PC-3 (cell line): ENCODE data around the gene TNRC6B. TPM values are rescaled to one million over a fixed set of nuclear protein-coding genes. Genes with fewer than 3 reads are reported as not detected.

Source experiments
- ATAC-seq: fragments of 200-7000 bp; cut with Tn5 transposase; 2 replicates; pipeline ENCODE4 v1.9.1; 2020; ENCODE audit warnings: mild to moderate bottlenecking, moderate library complexity
- BruUV-seq: library from RNA; stranded (reverse); fragments of 400-500 nt; replicated peaks from 2 replicates; lab custom pipeline; 2021; lab: Mats Ljungman, UMichigan
- CTCF ChIA-PET: fragments of 300-600 bp; sonication (Branson Sonifier 250); formaldehyde crosslinking; loops from one replicate; lab custom pipeline; 2022; ENCODE audit warnings: antibody characterized with exemption; lab: Charles Lee
- POLR2A ChIA-PET: fragments of 300-600 bp; sonication (Branson Sonifier 250); formaldehyde crosslinking; loops from one replicate; lab custom pipeline; 2022; ENCODE audit warnings: antibody characterized with exemption; ENCODE audit not compliant: unreplicated experiment; lab: Charles Lee
- DNase-seq: peaks from one replicate; pipeline ENCODE4 v3.0.0-alpha.2; 2015
- H2AFZ ChIP-seq: fragments of 300-600 bp; sonication (generic); 2 replicates; pipeline ENCODE4 v1.6.0; 2016; ENCODE audit warnings: antibody characterized with exemption, low read length
- H3F3A ChIP-seq: fragments of 300-600 bp; sonication (generic); one replicate; pipeline ENCODE4 v1.6.0; 2017; ENCODE audit warnings: antibody characterized with exemption, low read length, control low read depth, mild to moderate bottlenecking; ENCODE audit not compliant: unreplicated experiment
- H3K27ac ChIP-seq: fragments of 300-600 bp; sonication (generic); 2 replicates; pipeline ENCODE4 v1.5.1; 2016; ENCODE audit warnings: mild to moderate bottlenecking, low read length
- H3K27me3 ChIP-seq: fragments of 300-600 bp; sonication (generic); 2 replicates; pipeline ENCODE4 v1.6.1; 2016; ENCODE audit warnings: low read length, mixed read lengths
- H3K36me3 ChIP-seq: fragments of 300-600 bp; sonication (generic); 2 replicates; pipeline ENCODE4 v1.6.1; 2016; ENCODE audit warnings: low read depth, mixed run types, low read length, mixed read lengths
- H3K4me1 ChIP-seq: fragments of 300-600 bp; sonication (generic); 2 replicates; pipeline ENCODE4 v1.5.1; 2016; ENCODE audit warnings: low read length; ENCODE audit not compliant: insufficient read depth
- H3K4me2 ChIP-seq: fragments of 300-600 bp; sonication (generic); 2 replicates; pipeline ENCODE4 v1.6.0; 2016; ENCODE audit warnings: low read length
- H3K4me3 ChIP-seq: fragments of 300-600 bp; sonication (generic); 2 replicates; pipeline ENCODE4 v1.5.1; 2016; ENCODE audit warnings: mild to moderate bottlenecking, low read length, mixed read lengths
- H3K79me2 ChIP-seq: fragments of 300-600 bp; sonication (generic); 2 replicates; pipeline ENCODE4 v1.6.1; 2017; ENCODE audit warnings: low read length, mixed read lengths
- H3K9ac ChIP-seq: fragments of 300-600 bp; sonication (generic); 2 replicates; pipeline ENCODE4 v1.6.0; 2016; ENCODE audit warnings: mild to moderate bottlenecking, low read length
- H3K9me2 ChIP-seq: fragments of 300-600 bp; sonication (generic); replicated peaks from 2 replicates; pipeline ENCODE4 v1.6.1; 2016; ENCODE audit warnings: mixed run types, low read length, mixed read lengths
- H3K9me3 ChIP-seq: fragments of 300-600 bp; sonication (generic); 2 replicates; pipeline ENCODE4 v1.6.1; 2016; ENCODE audit warnings: low read length, mixed read lengths
- H4K20me1 ChIP-seq: fragments of 300-600 bp; sonication (generic); 2 replicates; pipeline ENCODE4 v1.6.1; 2016; ENCODE audit warnings: low read length, mixed read lengths
- CTCF ChIP-seq: fragments of 300-600 bp; sonication (generic); conservative IDR thresholded peaks from 2 replicates; pipeline ENCODE4 v1.5.1; 2017; ENCODE audit warnings: antibody characterized with exemption, low read depth, mild to moderate bottlenecking, low read length
- EZH2 ChIP-seq: fragments of 300-600 bp; sonication (generic); IDR thresholded peaks from one replicate; pipeline ENCODE4 v1.6.1; 2017; ENCODE audit warnings: antibody characterized with exemption, mild to moderate bottlenecking, low read length; ENCODE audit not compliant: unreplicated experiment
- EZH2phosphoT487 ChIP-seq: fragments of 300-600 bp; sonication (generic); IDR thresholded peaks from 2 replicates; pipeline ENCODE4 v1.6.1; 2018; ENCODE audit warnings: mild to moderate bottlenecking, antibody characterized with exemption, low read length, borderline replicate concordance
- intact Hi-C: fragments of 100-400 bp; cut with micrococcal nuclease; formaldehyde crosslinking; loops from 2 replicates; pipeline ENCODE4 v1.9.0; 2023
- total RNA-seq: library from RNA; depleted of rRNA; stranded (reverse); fragments of >200 nt; gene quantifications from 2 replicates; pipeline ENCODE4 v1.2.3, GENCODE V29; 2014

TNRC6B gene
- total RNA-seq, 1 experiment from 2014 or later, result 21.3 TPM

GRCh38 chr22:40312050-40312449 is 134.3 kb downstream of the TNRC6B start:
- Histone ChIP-seq H3K4me3 (no peak overlapping the region), H3K79me2 (no peaks in the 10 kb centered on the region), H3K36me3 (peaks cover 20% of the 10 kb centered on the region), H3K9me2 (no peaks in the 10 kb centered on the region), H4K20me1 (no peaks in the 10 kb centered on the region), H2AFZ (no peak overlapping the region), H3K4me1 (no peaks in the 10 kb centered on the region), H3K27ac (no peak overlapping the region), H3K9ac (no peak overlapping the region), H3K4me2 (no peak overlapping the region), H3F3A (no peaks in the 10 kb centered on the region), H3K9me3 (no peaks in the 10 kb centered on the region), H3K27me3 (no peaks in the 10 kb centered on the region)
- no peak for TF ChIP-seq EZH2
- no peak for TF ChIP-seq EZH2phosphoT487
- no peak for TF ChIP-seq CTCF
- intact Hi-C loops, result no loop called here
- ChIA-PET POLR2A (no interaction called here), CTCF (no interaction called here)
- no TSS peak for BruUV-seq
- ATAC-seq (no peak), DNase-seq (no peak)

GRCh38 chr22:40313007-40313406 is 135.3 kb downstream of the TNRC6B start:
- ATAC-seq (no peak), DNase-seq (no peak)
- no peaks in the 10 kb centered on the region for H4K20me1 ChIP-seq
- H3K4me2 ChIP-seq, result no peak overlapping the region
- no peaks in the 10 kb centered on the region for H3K9me3 ChIP-seq
- no peak overlapping the region for H3K9ac ChIP-seq
- H2AFZ ChIP-seq, result no peak overlapping the region
- H3F3A ChIP-seq, result no peaks in the 10 kb centered on the region
- H3K4me1 ChIP-seq, result no peaks in the 10 kb centered on the region
- no peaks in the 10 kb centered on the region for H3K27me3 ChIP-seq
- H3K9me2 ChIP-seq, result no peaks in the 10 kb centered on the region
- H3K36me3 ChIP-seq, result peaks cover 20% of the 10 kb centered on the region
- no TSS peak for BruUV-seq
- no peak for TF ChIP-seq EZH2
- no peak for TF ChIP-seq CTCF
- no peak for TF ChIP-seq EZH2phosphoT487
- H3K79me2 ChIP-seq, result no peaks in the 10 kb centered on the region
- intact Hi-C loops, result no loop called here
- ChIA-PET POLR2A (no interaction called here), CTCF (no interaction called here)
- H3K4me3 ChIP-seq, result no peak overlapping the region
- no peak overlapping the region for H3K27ac ChIP-seq

- Histone ChIP-seq H3K9me2 (no peaks in the 10 kb centered on the region), H3K4me2 (no peak overlapping the region), H3K27me3 (no peaks in the 10 kb centered on the region), H3K4me1 (no peaks in the 10 kb centered on the region), H3K79me2 (no peaks in the 10 kb centered on the region), H3K9ac (no peak overlapping the region), H3K36me3 (peaks cover 20% of the 10 kb centered on the region), H2AFZ (no peak overlapping the region), H3K9me3 (no peaks in the 10 kb centered on the region), H3K27ac (no peak overlapping the region), H4K20me1 (no peaks in the 10 kb centered on the region), H3K4me3 (no peak overlapping the region), H3F3A (no peaks in the 10 kb centered on the region)
- no TSS peak for BruUV-seq
- intact Hi-C loops, result no loop called here
- CTCF ChIA-PET, result no interaction called here
- DNase-seq, result no peak
- no peak for ATAC-seq
- POLR2A ChIA-PET, result no interaction called here
- TF ChIP-seq EZH2phosphoT487 (no peak), EZH2 (no peak), CTCF (no peak)
Observed at GRCh38 chr22:40314041-40314440, 136.3 kb downstream of the TNRC6B start.
